Stimulated activated CD8-positive, alpha-beta memory T cell treated with anti-CD3 and anti-CD28 coated beads, Interleukin-15, amount 100 ng/mL, for 1 hour (primary cell): Measurements from ENCODE around the gene TMEM238.
"Not testable (repeated sequence)": the region's sequence is repeated elsewhere in the genome, so short reads cannot be mapped to it uniquely, and the experiment has no call there.

Experiments used
- DNase-seq: peaks from one replicate; pipeline ENCODE4 v3.0.0-alpha.2; 2020; ENCODE audit warnings: low read depth

TMEM238 gene

GRCh38 chr19:55401390-55401789, 17.3 kb upstream of the TMEM238 start:
- DNase-seq: not testable (repeated sequence)

- DNase-seq: no peak
These were observed 16.4 kb upstream of the TMEM238 start for GRCh38 chr19:55400281-55401087.

GRCh38 chr19:55398200-55398925, 14.3 kb upstream of the TMEM238 start:
- no peak for DNase-seq

- DNase-seq: no peak
These were observed 9.0 kb upstream of the TMEM238 start for GRCh38 chr19:55392820-55393761.

GRCh38 chr19:55391702-55392615, 7.9 kb upstream of the TMEM238 start:
- no peak for DNase-seq

- no peak for DNase-seq
These were observed 7.1 kb upstream of the TMEM238 start for GRCh38 chr19:55391191-55391670.

GRCh38 chr19:55390461-55390880, 6.4 kb upstream of the TMEM238 start:
- DNase-seq: no peak

GRCh38 chr19:55389386-55390317, 5.6 kb upstream of the TMEM238 start:
- DNase-seq: no peak

- no peak for DNase-seq
These were observed 3.8 kb upstream of the TMEM238 start for GRCh38 chr19:55387736-55388497.

GRCh38 chr19:55386493-55386971, 2.4 kb upstream of the TMEM238 start:
- no peak for DNase-seq

GRCh38 chr19:55385724-55386492, 1.8 kb upstream of the TMEM238 start, which contains the start of gene RPL28:
Gene RPL28 (plus strand): TSS chr19:55385932. CDS start chr19:55386358, 426 bp downstream.
- DNase-seq: peak; percentile 96

GRCh38 chr19:55384920-55385723, 1.0 kb upstream of the TMEM238 start:
- DNase-seq: peak; percentile 83

GRCh38 chr19:55383279-55384130, 587 bp downstream of the TMEM238 start:
- DNase-seq: no peak

- no peak for DNase-seq
These were observed 1.5 kb downstream of the TMEM238 start for GRCh38 chr19:55382522-55383054.

- DNase-seq: no peak
These were observed 2.1 kb downstream of the TMEM238 start for GRCh38 chr19:55382013-55382412.

GRCh38 chr19:55379174-55379573, 4.9 kb downstream of the TMEM238 start:
- no peak for DNase-seq
